Stimulated activated naive B cell treated with anti-CD40 and anti-IgM and Interleukin-4, amounts not matched to agents 10 μg/mL and 1 μg/mL and 100 μg/mL, for 72 hours (primary cell): ENCODE data around the gene RUNX1.
"Not testable (repeated sequence)": the region's sequence is repeated elsewhere in the genome, so short reads cannot be mapped to it uniquely, and the experiment has no call there.

ENCODE experiments used
- ATAC-seq, 2 donors: fragments of 150-1000 bp; cut with Tn5 transposase; replicated peaks; 2 replicates each; pipeline ENCODE4 v1.10.0; 2021; ENCODE audit warnings: moderate library complexity in 1 of 2
- DNase-seq: peaks from one replicate; pipeline ENCODE4 v3.0.0; 2021
- H3K27ac Mint-ChIP-seq: one replicate; pipeline ENCODE4 v1.8.0; 2022; ENCODE audit warnings: mild to moderate bottlenecking, mixed read lengths
- H3K27me3 Mint-ChIP-seq, 2 donors: one replicate each; pipeline ENCODE4 v1.8.0; 2022; ENCODE audit warnings: mixed read lengths in 2 of 2
- H3K36me3 Mint-ChIP-seq, 2 donors: one replicate each; pipeline ENCODE4 v1.8.0; 2022; ENCODE audit warnings: mixed read lengths in 2 of 2, mild to moderate bottlenecking in 1 of 2
- H3K4me1 Mint-ChIP-seq, 2 donors: one replicate each; pipeline ENCODE4 v1.8.0; 2022; ENCODE audit warnings: mixed read lengths in 2 of 2, mild to moderate bottlenecking in 1 of 2
- H3K4me3 Mint-ChIP-seq, 2 donors: one replicate each; pipeline ENCODE4 v1.8.0; 2022; ENCODE audit warnings: mild to moderate bottlenecking in 2 of 2, mixed read lengths in 2 of 2, moderate library complexity in 1 of 2
- H3K9me3 Mint-ChIP-seq, 2 donors: one replicate each; pipeline ENCODE4 v1.8.0; 2022; ENCODE audit warnings: mixed read lengths in 2 of 2, mild to moderate bottlenecking in 1 of 2

RUNX1 gene

GRCh38 chr21:34993521-34993921 lies 55.6 kb downstream of the RUNX1 start:
- not testable (repeated sequence) for ATAC-seq, H3K9me3 Mint-ChIP-seq, H3K27me3 Mint-ChIP-seq, H3K4me3 Mint-ChIP-seq, H3K27ac Mint-ChIP-seq, DNase-seq
- Mint-ChIP-seq H3K4me1 (peaks cover 37 to 55% of the 10 kb centered on the region in 2 donors), H3K36me3 (peaks cover 27 to 44% of the 10 kb centered on the region in 2 donors)

DNA sequence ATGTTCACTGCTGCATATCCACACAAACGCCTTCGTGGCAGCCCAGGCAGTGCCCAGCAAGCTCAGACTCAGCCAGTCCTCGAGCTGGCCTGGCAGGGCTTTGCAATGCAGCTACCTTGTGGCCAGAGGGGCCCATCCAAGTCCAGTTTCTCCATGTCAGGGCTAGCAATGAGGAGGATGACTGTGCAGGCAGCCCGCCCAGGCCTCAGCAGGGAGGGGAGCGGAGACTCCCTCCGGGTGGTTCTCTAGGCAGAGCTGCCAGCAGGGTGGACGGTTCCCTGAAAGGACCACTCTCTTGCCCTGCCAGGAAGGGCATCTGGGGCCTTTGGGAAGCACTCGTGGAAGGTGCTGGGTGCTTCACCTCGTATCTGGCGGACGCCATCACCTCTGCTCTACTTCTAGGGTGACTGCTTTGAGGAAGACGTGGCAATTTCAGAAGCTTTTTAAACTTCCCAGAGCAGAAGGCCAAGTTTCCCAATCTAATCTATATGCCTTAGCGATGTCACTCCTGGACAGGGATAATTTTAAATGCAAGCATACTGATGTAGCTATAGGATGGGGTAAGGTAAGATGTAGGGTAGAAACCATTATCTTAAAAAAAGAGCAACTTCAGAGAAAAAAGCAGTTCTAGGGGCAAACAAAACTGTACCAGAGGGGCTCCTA lies 56.2 kb downstream of the RUNX1 start:
- Mint-ChIP-seq H3K4me1 (peaks cover 31 to 56% of the 10 kb centered on the region in 2 donors), H3K27ac (peak overlapping the region; percentile 51), H3K27me3 (no peaks in the 10 kb centered on the region), H3K4me3 (no peak overlapping the region), H3K9me3 (no peaks in the 10 kb centered on the region), H3K36me3 (peaks cover 25 to 38% of the 10 kb centered on the region in 2 donors)
- ATAC-seq = no peak
- DNase-seq = no peak

- peaks cover 21 to 34% of the 10 kb centered on the region in 2 donors for H3K36me3 Mint-ChIP-seq
- no peak overlapping the region for H3K4me3 Mint-ChIP-seq
These were observed 56.9 kb downstream of the RUNX1 start for GRCh38 chr21:34992180-34992579.

GRCh38 chr21:34991366-34991957 lies 57.6 kb downstream of the RUNX1 start:
- DNase-seq = no peak
- no peak for ATAC-seq
- Mint-ChIP-seq H3K36me3 (peaks cover 20 to 30% of the 10 kb centered on the region in 2 donors), H3K9me3 (no peaks in the 10 kb centered on the region), H3K4me3 (no peak overlapping the region), H3K27ac (peak overlapping the region; percentile 48), H3K4me1 (peaks cover 17 to 60% of the 10 kb centered on the region in 2 donors), H3K27me3 (no peaks in the 10 kb centered on the region)

More at GRCh38 chr21:34992180-34992579, 56.9 kb downstream of the RUNX1 start:
- H3K27ac Mint-ChIP-seq = peak overlapping the region; percentile 60
- H3K9me3 Mint-ChIP-seq = no peaks in the 10 kb centered on the region
- H3K27me3 Mint-ChIP-seq = no peaks in the 10 kb centered on the region
- ATAC-seq (no peak), DNase-seq (no peak)
- peaks cover 24 to 60% of the 10 kb centered on the region in 2 donors for H3K4me1 Mint-ChIP-seq

DNA sequence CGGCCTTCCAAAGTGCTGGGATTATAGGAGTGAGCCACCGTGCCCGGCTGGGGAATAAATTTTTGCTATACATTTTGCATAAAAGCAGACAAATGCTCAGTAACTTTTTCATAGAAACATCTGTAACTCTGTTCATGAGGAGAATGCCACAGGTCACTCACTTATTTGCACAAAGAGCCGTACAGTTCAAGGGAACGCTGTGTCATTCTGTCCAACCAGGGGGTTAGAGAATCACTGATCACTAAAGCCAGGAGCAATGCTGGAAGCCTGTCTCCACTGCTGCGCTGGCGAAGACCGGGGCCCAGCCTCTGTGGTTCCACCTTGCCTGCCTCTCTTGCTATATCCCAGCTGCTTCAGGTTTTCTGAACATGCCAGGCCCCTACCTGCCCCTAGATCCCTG lies 58.3 kb downstream of the RUNX1 start:
- ATAC-seq (no peak), DNase-seq (no peak)
- Mint-ChIP-seq H3K27me3 (no peaks in the 10 kb centered on the region), H3K9me3 (no peaks in the 10 kb centered on the region), H3K4me1 (peaks cover 11 to 58% of the 10 kb centered on the region in 2 donors), H3K27ac (peak overlapping the region; percentile 44), H3K4me3 (no peak overlapping the region), H3K36me3 (peaks cover 20 to 29% of the 10 kb centered on the region in 2 donors)

GRCh38 chr21:34989337-34990151 lies 59.6 kb downstream of the RUNX1 start:
- ATAC-seq = peak; percentile 6 to 28
- H3K9me3 Mint-ChIP-seq = no peaks in the 10 kb centered on the region
- H3K36me3 Mint-ChIP-seq = peaks cover 28 to 34% of the 10 kb centered on the region in 2 donors
- peak overlapping the region; percentile 3 to 10 for H3K4me3 Mint-ChIP-seq
- DNase-seq = no peak
- H3K4me1 Mint-ChIP-seq = peaks cover 9 to 60% of the 10 kb centered on the region in 2 donors
- H3K27ac Mint-ChIP-seq = peak overlapping the region; percentile 81
- no peaks in the 10 kb centered on the region for H3K27me3 Mint-ChIP-seq

DNA sequence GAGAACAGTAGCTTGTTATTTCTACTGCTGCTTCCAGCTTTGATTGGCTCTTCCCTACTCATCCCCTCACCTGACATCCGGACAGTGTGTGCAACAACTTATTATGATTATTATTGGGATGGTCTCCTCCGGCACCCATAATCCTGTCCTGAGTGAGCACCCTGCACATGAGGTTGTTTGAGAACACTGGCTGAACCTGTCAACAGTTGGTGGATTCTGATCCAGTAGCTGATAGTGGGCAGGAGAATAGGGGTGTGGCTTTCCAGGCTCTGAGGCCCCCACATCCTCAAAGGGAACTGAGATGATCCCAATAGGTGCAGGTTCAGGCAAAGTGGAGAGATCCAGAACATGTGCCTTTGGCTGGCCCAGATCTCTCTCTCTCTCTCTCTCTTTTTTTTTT lies 60.5 kb downstream of the RUNX1 start:
- no peaks in the 10 kb centered on the region for H3K9me3 Mint-ChIP-seq
- H3K4me1 Mint-ChIP-seq = peaks cover 18 to 68% of the 10 kb centered on the region in 2 donors
- peak overlapping the region; percentile 4 to 29 for H3K4me3 Mint-ChIP-seq
- no peak for DNase-seq
- H3K27ac Mint-ChIP-seq = peak overlapping the region; percentile 81
- H3K27me3 Mint-ChIP-seq = no peaks in the 10 kb centered on the region
- peaks cover 33 to 40% of the 10 kb centered on the region in 2 donors for H3K36me3 Mint-ChIP-seq
- ATAC-seq = no peak

DNA sequence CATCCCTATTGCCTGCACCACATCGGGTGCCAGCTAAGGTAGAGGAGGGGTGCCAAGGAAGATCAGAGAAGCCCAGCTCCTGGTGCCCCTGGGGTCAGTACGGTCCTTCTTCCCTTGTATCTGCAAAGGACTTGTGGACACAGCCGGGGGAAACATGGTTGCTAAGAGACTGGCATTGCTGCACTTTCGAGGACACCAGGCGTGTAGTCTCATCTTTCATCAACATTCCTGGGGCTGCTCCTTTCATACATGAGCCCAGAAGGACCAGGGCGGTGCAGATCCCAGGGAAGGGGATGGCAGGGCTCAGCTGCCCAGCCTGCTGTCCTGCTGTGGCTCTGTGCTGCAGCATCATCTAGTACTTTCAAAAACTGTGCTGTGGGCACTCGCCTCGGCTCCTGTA lies 61.0 kb downstream of the RUNX1 start:
- Mint-ChIP-seq H3K4me3 (peak overlapping the region; percentile 29 to 79), H3K9me3 (no peaks in the 10 kb centered on the region), H3K27ac (peak overlapping the region; percentile 92), H3K36me3 (peaks cover 33 to 40% of the 10 kb centered on the region in 2 donors), H3K4me1 (peaks cover 23 to 71% of the 10 kb centered on the region in 2 donors), H3K27me3 (no peaks in the 10 kb centered on the region)
- no peak for DNase-seq
- no peak for ATAC-seq

DNA sequence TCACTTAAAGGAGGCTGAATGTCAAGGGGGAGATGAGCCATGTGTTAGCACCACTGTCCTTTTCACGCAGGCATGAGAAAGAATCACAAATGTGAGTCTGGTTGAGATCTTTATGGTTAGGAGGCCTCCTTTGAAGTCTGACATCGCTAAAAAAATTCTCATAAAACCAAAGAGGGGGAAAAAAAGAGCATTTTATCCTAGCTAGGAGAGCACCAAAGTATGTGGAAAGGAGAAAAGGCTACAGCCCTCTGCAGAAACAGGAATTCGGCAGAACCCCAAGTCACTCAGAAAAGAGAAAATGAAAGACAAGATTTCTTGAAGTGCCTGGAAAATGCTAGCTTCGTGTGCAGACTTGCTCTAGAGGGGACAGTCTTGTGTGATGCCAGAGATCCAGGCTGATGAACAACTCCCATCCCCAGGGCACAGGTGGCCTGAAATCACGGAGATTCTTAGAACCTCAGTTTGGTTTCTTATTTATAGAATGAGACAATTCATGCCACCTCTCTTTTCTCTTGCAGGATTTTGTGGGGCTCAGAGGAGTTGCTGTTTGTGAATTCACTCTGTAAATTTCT lies 61.5 kb downstream of the RUNX1 start:
- Mint-ChIP-seq H3K27ac (peak overlapping the region; percentile 92), H3K9me3 (no peaks in the 10 kb centered on the region), H3K4me1 (peaks cover 29 to 75% of the 10 kb centered on the region in 2 donors), H3K27me3 (no peaks in the 10 kb centered on the region), H3K36me3 (peaks cover 33 to 40% of the 10 kb centered on the region in 2 donors), H3K4me3 (peak overlapping the region; percentile 79 to 80)
- DNase-seq = no peak
- no peak for ATAC-seq

GRCh38 chr21:34986561-34987500 lies 62.3 kb downstream of the RUNX1 start:
- Mint-ChIP-seq H3K4me3 (peak overlapping the region; percentile 79 to 80), H3K36me3 (peaks cover 35 to 45% of the 10 kb centered on the region in 2 donors), H3K27ac (peak overlapping the region; percentile 92), H3K4me1 (peaks cover 33 to 76% of the 10 kb centered on the region in 2 donors), H3K9me3 (no peaks in the 10 kb centered on the region), H3K27me3 (no peaks in the 10 kb centered on the region)
- DNase-seq (peak; percentile 74), ATAC-seq (peak; percentile 71 to 73)

GRCh38 chr21:34984356-34985058 lies 64.6 kb downstream of the RUNX1 start:
- peak overlapping the region; percentile 95 for H3K27ac Mint-ChIP-seq
- ATAC-seq (no peak), DNase-seq (no peak)
- no peaks in the 10 kb centered on the region for H3K27me3 Mint-ChIP-seq
- peaks cover 23 to 43% of the 10 kb centered on the region in 2 donors for H3K36me3 Mint-ChIP-seq
- peaks cover 52 to 63% of the 10 kb centered on the region in 2 donors for H3K4me1 Mint-ChIP-seq
- H3K4me3 Mint-ChIP-seq = peak overlapping the region; percentile 77 to 80
- H3K9me3 Mint-ChIP-seq = no peaks in the 10 kb centered on the region

DNA sequence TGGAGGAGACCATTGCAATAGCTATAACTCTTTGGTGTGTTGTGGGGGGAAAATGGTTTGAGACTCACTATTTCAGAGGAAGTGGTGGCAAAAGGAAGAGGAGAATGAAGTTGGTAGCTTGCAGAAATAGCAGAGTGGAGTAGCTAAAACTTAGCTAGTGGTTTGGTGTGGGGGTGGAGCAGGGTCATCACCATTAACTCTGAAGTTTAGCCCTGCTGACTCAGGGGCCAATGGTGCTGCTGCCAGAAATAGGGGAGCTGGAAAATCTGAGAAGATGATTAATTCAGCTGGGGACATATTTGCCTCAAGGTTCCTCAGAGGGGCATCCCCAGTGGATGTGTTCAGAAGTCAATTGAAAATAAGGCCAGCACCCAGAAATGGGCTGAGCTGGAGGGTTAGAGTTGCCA lies 65.4 kb downstream of the RUNX1 start:
- Mint-ChIP-seq H3K4me3 (peak overlapping the region; percentile 77 to 80), H3K27me3 (no peaks in the 10 kb centered on the region), H3K27ac (peak overlapping the region; percentile 95), H3K4me1 (peaks cover 58 to 60% of the 10 kb centered on the region in 2 donors), H3K36me3 (peaks cover 26 to 44% of the 10 kb centered on the region in 2 donors), H3K9me3 (no peaks in the 10 kb centered on the region)
- ATAC-seq (peak; percentile 69), DNase-seq (peak; percentile 69)

DNA sequence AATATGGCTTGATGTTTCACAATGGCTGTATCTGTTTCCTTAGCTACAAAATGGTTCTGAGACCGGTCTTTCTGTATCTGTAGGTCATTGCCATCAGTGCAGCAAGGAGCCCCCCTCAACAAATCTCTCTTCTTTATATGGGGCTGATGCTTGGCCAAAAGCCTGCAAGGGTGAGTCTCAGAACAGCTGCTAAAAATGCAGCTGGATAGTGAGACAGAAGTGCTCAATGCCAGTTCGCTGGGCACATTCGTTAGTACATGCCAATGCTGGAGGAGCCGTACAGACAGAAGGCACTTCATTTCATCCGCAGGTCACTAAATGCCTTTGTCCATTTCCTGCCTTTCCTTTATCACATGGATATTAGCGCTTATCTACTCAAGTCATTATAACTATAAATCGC lies 67.3 kb downstream of the RUNX1 start:
- ATAC-seq = no peak
- Mint-ChIP-seq H3K4me1 (peaks cover 43 to 63% of the 10 kb centered on the region in 2 donors), H3K27ac (peak overlapping the region; percentile 68), H3K27me3 (no peaks in the 10 kb centered on the region), H3K36me3 (peaks cover 25 to 52% of the 10 kb centered on the region in 2 donors), H3K9me3 (no peaks in the 10 kb centered on the region), H3K4me3 (peak overlapping the region in 1 of 2 donors; percentile 11)
- no peak for DNase-seq
